Thyroid gland (tissue), 4 donors: ENCODE measurements around the gene ETS1. TPM values are rescaled to one million over a fixed set of nuclear protein-coding genes. Genes with fewer than 3 reads are reported as not detected.

Experiments
- DNase-seq, 2 donors: peaks; one replicate each; pipeline ENCODE4 v3.0.0-alpha.2; 2019
- H3K27ac ChIP-seq, 3 donors: fragments of 200-600 bp; sonication (generic); 1 replicate in 2 of 3; 2 replicates in 1 of 3; pipeline ENCODE4 v1.5.1; 2016 to 2019; ENCODE audit warnings: mild to moderate bottlenecking in 1 of 3, moderate library complexity in 1 of 3
- H3K27me3 ChIP-seq: fragments of 200-600 bp; sonication (generic); one replicate; pipeline ENCODE4 v1.5.1; 2019
- H3K36me3 ChIP-seq, 2 donors: fragments of 200-600 bp; sonication (generic); one replicate each; pipeline ENCODE4 v1.5.1; 2016 to 2019
- H3K4me1 ChIP-seq, 2 donors: fragments of 200-600 bp; sonication (generic); one replicate each; pipeline ENCODE4 v1.5.1; 2017 to 2019
- H3K4me3 ChIP-seq, 3 donors: fragments of 200-600 bp; sonication (generic); replicated peaks in 1 of 3; 1 replicate in 2 of 3; 2 replicates in 1 of 3; pipeline ENCODE4 v1.5.1; 2016; ENCODE audit warnings: mild to moderate bottlenecking in 1 of 3
- H3K9me3 ChIP-seq: fragments of 200-600 bp; sonication (generic); one replicate; pipeline ENCODE4 v1.5.1; 2017
- CTCF ChIP-seq, 6 experiments: fragments of 200-600 bp in 3 of 6; fragments of 450-650 bp in 3 of 6; sonication (generic) in 3 of 6; IDR thresholded peaks; one replicate each; pipeline ENCODE4 v1.5.1; 2016 to 2019; ENCODE audit warnings: antibody characterized with exemption in 6 of 6, mild to moderate bottlenecking in 2 of 6, inconsistent platforms in 1 of 6, moderate library complexity in 1 of 6
- POLR2A ChIP-seq, 2 donors: fragments of 450-650 bp; IDR thresholded peaks; one replicate each; pipeline ENCODE4 v1.6.1; 2017; ENCODE audit warnings: antibody characterized with exemption in 2 of 2, mild to moderate bottlenecking in 2 of 2, moderate library complexity in 1 of 2
- WGBS, 2 donors: methylation state at CpG; one replicate each; pipeline ENCODE4 v1.1.5; 2017; 5-methylcytosine and 5-hydroxymethylcytosine counted together
- intact Hi-C: fragments of 100-400 bp; cut with DNase I; formaldehyde crosslinking; loops from one replicate; pipeline ENCODE4 v1.15.1; 2023
- total RNA-seq, 4 donors: library from RNA; depleted of rRNA; stranded (reverse); fragments of >200 nt; gene quantifications; one replicate each; pipeline ENCODE4 v1.2.3, GENCODE V29; 2016

Gene ETS1
- total RNA-seq, 4 donors from 2014 or later: 38.4 to 79.4 (median 58.4) TPM

GRCh38 chr11:128615612-128616011 is 28.3 kb upstream of the ETS1 start:
- TF ChIP-seq POLR2A (IDR thresholded peaks at IDR 0.05): no peak
- TF ChIP-seq CTCF (IDR thresholded peaks at IDR 0.05): no peak
- DNase-seq: no peak
- Histone ChIP-seq H3K9me3 (no peaks in the 10 kb centered on the region), H3K36me3 (no peaks in the 10 kb centered on the region), H3K27ac (no peak overlapping the region), H3K4me1 (peaks cover 0 to 5% of the 10 kb centered on the region in 2 donors), H3K27me3 (no peaks in the 10 kb centered on the region), H3K4me3 (no peak overlapping the region)
- 97% methylated on average over 7 of the region's 7 CpGs for WGBS, 2 donors
- intact Hi-C loops: no loop called here

DNA sequence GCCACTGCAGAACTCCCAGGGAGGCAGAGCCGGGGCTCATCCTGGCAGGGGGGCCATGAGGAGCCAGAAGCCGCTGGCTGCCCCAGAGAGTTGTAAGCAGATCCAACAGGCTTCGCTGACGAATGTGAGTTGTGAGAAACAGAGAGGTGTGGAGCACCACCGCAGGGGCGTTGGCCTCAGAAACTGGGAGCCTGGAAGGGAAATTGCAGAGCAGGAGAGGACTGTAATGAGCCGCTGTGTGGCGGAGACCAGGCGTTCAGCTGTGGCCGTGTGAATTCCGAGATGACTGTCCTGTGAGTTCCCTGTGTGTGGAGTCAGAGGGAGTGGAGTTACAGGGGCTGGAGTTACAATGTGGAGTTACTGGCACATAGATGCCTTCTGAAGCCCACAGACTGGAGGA is 27.7 kb upstream of the ETS1 start:
- H3K27me3 ChIP-seq: no peaks in the 10 kb centered on the region
- H3K9me3 ChIP-seq: no peaks in the 10 kb centered on the region
- TF ChIP-seq POLR2A (IDR thresholded peaks at IDR 0.05) (no peak), CTCF (IDR thresholded peaks at IDR 0.05) (no peak)
- 78 to 79% methylated on average over 11 of the region's 11 CpGs for WGBS, 2 donors
- DNase-seq: no peak
- peaks cover 0 to 8% of the 10 kb centered on the region in 2 donors for H3K4me1 ChIP-seq
- H3K4me3 ChIP-seq: no peak overlapping the region
- H3K36me3 ChIP-seq: no peaks in the 10 kb centered on the region
- intact Hi-C loops: no loop called here
- no peak overlapping the region for H3K27ac ChIP-seq

GRCh38 chr11:128614026-128614425 is 26.7 kb upstream of the ETS1 start:
- no peak for DNase-seq
- Histone ChIP-seq H3K9me3 (no peaks in the 10 kb centered on the region), H3K4me3 (no peak overlapping the region), H3K27ac (no peak overlapping the region), H3K27me3 (no peaks in the 10 kb centered on the region), H3K36me3 (no peaks in the 10 kb centered on the region), H3K4me1 (peaks cover 0 to 8% of the 10 kb centered on the region in 2 donors)
- TF ChIP-seq POLR2A (IDR thresholded peaks at IDR 0.05): no peak
- TF ChIP-seq CTCF (IDR thresholded peaks at IDR 0.05): no peak
- WGBS, 2 donors: 88 to 92% methylated on average over 6 of the region's 6 CpGs
- intact Hi-C loops: no loop called here

DNA sequence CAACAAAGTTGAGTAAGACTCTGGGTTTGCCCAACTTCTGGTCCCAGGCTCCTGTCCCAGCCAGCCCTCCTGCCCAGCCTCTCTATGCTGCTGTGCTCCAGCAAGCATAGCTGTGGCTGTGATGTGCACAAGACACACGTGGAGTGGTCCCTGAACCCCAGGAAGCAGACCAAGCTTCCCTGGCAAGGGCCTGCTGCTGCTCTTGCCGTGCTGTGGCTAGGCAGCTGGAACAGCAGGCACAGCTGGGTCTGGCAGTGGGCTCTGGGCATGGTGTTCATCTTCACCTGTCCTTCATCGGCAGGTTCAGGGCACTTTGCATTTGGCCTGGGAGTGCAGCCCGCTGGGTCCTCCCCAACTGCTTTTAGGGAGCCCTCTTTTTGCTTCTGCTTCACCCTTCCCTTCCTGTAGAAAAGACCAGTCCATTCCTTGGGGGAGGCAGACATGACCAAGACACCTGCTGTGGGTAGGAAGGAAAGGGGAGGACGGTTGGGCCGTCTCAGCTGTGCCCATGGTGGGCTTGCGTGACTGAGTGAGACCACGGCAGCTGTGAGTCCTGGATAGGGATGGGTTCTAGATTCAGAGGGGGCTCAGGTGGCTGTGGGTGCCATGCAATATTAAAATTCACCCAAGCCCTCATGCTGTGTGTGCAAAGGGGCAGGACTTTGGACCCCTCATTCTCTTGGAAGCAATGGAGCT is 26.1 kb upstream of the ETS1 start:
- Histone ChIP-seq H3K4me1 (peaks cover 0 to 8% of the 10 kb centered on the region in 2 donors), H3K9me3 (no peaks in the 10 kb centered on the region), H3K27me3 (no peaks in the 10 kb centered on the region), H3K27ac (no peak overlapping the region), H3K4me3 (no peak overlapping the region), H3K36me3 (no peaks in the 10 kb centered on the region)
- 93 to 97% methylated on average over 8 of the region's 8 CpGs for WGBS, 2 donors
- DNase-seq: no peak
- TF ChIP-seq CTCF (IDR thresholded peaks at IDR 0.05) (no peak), POLR2A (IDR thresholded peaks at IDR 0.05) (no peak)
- intact Hi-C loops: no loop called here

DNA sequence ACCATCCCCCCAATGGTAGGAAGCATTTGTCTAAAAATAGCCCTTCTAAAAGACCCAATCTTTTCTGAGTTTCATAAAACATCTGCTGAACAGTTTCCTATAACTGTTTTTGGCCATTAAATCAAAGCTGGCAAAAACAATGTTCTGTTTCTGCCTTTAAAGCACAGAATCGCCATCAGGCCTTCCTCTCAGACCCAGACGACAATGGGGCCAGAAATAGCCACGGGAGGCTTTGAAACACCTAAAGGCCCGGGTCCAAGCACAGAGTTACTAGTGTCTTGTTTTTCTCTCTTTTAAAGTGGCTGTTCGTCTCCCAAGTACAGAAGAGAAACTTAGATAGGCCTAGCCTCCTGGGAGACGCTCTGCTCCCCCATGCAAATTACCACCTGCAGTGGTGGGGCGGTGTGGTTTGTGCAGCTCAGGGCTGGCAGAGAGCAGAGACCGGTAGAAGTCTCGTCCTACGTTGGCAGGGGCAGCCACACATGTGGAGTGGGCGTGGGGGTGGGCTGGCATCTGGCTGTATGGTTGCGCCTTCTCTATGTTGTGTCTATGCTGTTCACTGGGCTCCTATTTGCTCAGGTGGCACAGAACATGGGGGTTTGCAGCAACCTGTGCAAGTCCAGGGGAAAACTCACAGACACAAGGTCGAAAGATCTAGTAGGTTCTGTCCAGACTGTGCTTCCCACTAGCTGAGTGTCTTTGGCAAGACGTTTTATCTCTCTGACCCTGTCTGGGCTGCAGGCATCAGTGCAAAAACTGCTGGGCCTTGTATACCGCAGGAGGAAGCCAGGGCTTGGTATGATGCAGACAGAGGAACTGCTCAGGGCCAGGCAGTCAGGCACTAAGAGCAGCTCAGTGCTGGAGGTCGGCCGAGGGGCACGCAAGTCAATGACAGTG is 23.6 kb upstream of the ETS1 start:
- intact Hi-C loops: no loop called here
- H3K9me3 ChIP-seq: no peaks in the 10 kb centered on the region
- H3K4me1 ChIP-seq: peaks cover 0 to 8% of the 10 kb centered on the region in 2 donors
- peak overlapping the region in 1 of 3 donors; percentile 40 for H3K27ac ChIP-seq
- no peak for DNase-seq
- no peaks in the 10 kb centered on the region for H3K27me3 ChIP-seq
- H3K4me3 ChIP-seq: no peak overlapping the region
- no peak for TF ChIP-seq POLR2A (IDR thresholded peaks at IDR 0.05)
- TF ChIP-seq CTCF (IDR thresholded peaks at IDR 0.05): no peak
- no peaks in the 10 kb centered on the region for H3K36me3 ChIP-seq
- 64 to 77% methylated on average over 16 to 18 of the region's 18 CpGs for WGBS, 2 donors
